HK-2 (cell line): ENCODE results near the gene TMCO5A.
"Not testable (repeated sequence)": the region's sequence is repeated elsewhere in the genome, so short reads cannot be mapped to it uniquely, and the experiment has no call there.

Experiments
- DNase-seq: peaks from one replicate; pipeline ENCODE4 v3.0.0-alpha.2; 2018; ENCODE audit not compliant: unreplicated experiment

TMCO5A gene

DNA sequence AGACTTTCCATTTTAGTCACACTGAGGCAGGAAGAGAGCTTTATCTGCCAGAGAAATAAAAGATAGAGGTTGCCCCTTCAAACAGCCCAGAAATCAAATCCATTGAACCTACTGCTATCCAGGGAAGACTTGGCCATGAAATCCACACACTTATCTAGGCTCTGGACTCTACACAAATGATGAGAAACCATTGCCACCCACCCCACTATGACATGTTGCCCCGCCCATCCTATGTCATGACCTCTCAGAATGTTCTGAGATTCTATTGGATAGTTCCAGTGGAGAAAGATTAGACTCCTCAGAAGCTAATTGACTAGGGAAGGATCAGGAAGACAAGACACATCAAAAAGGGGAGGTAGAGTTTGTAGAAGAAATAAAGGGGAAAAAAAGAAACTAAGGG, at the start of gene TMCO5A:
Gene TMCO5A (plus strand): TSS at position 301 of the 400 bp plus-strand sequence. CDS start 1,684 bp downstream, outside the sequence.
- DNase-seq: no peak

DNA sequence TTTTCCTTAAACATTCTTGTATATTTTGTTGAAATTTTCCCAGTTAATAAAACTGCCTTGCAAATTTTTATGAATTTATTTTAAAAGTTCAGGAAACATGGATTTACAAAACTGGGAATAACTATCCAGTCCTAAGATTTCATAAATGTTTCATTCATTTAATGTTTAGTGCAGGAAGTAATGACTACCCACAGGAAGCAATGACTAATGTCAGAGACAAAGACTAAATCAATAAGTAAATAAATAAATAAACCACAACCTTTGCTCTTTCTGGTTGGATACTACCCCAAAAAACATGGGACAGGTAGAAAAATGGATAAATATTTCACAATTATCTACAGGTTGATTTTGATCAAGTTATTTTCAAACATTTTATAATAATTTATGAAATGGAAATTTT, 48.8 kb upstream of the TMCO5A start:
- DNase-seq: no peak

DNA sequence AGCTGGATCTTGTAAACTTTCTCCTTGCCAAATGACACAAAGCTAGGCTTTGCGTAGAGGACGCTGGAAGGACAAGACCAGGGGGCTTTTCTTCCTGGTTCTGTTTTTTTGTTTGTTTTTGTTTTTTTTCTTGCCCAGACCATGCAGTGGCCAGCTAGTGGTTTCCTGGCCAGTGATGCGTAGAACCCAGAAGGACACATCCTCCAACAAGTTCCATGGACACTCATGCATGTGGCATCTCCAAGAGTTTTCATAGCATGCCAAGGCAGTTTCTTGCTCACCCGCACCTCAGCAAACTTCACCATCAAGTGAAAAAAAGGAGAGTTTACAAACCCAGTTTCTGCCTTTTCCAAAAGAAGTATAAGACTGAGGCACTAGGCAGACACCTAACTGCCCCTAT, 46.1 kb upstream of the TMCO5A start:
- no peak for DNase-seq

DNA sequence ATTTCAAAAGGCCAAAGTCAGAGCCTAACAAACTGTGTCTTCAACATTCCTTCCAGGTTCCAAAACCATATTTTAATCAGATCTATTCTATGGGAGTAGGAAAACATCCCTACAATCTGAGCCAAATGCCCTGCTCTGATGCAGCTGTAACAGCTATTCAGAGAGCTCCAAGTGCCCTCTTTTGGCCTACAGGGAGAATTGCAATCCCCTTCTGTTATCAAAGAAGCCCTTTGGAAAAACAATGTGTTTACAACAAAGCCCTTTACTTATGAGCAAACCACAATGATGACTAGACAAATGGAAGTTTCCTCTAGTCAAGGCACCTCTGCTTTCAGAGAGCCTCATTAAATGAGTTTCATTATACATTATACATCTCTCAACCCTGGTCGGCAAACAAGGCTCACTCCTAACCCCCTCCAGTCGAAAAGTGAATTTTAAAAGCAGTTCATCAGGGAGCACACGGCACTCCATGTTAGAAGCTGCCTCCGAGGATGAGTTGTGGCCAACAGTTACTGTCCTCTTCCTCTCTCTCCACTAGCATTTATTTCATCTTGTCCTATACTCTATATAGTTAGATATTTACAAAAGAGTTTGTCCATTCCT, 42.6 kb upstream of the TMCO5A start:
- DNase-seq: no peak

DNA sequence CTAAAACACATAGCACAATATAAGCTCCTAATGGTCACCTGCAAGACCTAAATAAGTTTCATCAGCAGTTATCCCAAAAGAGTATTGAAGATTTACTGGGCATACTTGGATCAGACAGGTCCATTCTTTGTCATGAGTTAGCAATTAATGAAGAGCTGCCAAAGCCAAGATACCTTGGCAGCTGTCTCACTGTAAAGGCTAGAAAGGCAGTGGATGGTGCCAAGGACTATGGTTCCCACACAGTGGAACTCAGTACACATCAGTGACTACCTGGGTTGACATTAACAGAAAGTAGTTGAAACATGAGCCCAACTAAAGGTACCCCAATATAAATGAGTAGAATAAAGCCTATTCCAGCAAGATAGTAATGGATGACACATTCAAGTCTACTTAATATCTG, 41.1 kb upstream of the TMCO5A start:
- DNase-seq: no peak

DNA sequence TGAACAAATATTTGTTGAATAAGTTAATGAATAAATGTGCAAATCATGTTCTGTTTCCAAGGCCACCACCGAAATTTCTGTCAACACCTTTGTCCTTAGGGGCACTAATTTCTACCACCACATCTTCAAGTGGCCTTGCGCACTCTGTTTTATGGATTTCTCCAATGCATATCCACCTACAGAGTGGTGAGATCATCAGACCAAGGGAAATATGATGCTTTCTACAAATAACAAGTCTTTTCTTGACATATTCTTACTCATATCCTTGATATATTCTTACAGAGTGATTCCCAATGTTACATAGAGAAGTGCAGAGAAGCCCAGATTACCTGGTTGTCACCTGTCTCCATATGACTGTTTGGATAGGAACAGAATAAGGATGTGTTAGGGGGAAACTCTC, 36.1 kb upstream of the TMCO5A start:
- DNase-seq: no peak

DNA sequence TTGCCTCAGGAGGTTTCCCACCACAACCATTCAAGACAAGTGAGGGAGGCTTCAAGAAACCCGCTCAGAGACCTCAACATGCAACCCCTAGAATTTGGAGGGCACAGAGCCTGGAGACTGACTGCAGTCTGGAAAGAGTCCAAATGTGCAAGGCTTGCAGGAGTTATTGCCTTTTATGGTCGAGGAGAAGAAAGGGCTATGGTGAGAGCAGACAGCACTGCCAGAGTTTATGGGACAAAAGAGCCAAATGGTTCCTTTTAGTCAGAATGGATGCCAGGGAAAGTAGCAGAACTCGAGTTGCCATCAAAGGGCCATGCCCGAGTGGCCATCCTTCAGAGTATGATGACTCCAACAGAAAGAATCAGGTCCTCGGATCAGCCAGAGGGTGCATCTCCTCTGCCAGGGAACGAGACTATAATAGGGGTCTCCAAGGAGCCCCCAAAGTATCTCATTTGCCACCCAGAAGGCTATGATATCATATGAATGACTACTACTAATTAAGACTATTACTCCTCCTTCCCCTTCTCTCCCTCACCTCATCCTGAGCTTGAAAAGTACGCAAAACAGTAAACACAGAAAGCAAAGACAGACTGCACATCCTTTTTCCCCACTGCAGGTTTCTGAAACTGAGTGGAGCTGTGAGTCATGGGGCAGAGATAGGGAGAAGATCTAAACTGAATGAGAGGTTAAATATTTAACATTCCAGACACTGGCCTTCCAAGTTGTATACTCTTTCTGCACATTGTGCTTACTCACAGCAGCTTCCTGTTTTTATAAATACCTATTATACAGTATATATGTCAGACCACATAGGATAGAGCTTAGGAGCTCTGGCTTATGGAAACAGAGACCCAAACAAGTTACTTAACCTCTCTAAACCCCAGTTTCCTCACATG, 33.9 kb upstream of the TMCO5A start:
- DNase-seq: no peak

DNA sequence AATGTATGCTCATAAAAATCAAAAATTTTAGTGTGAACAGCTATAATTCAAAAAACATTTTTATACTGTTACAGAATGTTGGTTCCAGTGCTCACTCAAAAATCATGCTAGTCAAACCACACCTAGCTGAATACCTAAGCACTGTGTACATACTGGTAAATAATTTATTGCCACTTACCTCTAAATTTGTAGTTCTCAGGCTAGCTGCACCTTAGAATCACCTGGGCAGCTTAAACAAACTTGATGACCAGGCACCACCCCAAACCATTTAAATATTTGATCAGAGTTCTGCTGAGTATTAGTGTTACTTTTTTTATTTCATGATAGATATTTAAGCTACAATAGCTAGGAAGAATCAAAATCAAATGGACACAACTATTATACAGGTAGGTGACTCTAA, 32.3 kb upstream of the TMCO5A start:
- no peak for DNase-seq

DNA sequence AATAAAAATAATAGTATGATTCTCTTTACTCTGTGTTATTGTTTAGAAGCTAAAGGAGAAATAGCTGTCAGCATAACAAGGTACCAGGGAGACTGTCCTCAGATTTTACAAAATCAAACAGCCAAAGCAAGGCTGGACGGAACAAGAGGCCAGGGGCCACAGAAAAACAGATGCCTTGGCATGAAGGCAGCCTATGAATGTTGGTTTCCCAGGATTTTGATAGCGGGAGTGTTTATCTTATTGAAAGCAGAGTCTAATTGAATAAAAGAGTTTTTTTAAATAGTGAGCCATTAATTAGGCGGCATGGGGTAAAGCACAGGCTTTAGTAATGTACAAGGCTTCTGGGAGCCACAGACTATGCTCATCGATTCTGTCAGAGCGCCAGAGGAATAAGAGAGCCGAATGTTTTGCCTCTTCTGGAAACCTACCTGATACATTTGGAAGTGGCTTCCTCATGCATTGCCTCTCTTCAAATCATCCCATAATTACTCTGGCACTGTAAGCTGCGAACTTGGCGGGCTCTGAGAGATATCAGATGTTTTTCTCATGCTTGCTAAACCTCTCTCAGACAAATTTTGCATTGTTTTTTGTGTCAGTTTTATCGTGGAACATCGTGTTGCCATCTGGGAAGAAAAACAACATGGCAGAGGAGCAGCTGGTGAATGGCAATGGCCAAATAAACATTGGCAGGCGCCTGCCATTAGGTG, 30.4 kb upstream of the TMCO5A start:
- no peak for DNase-seq

DNA sequence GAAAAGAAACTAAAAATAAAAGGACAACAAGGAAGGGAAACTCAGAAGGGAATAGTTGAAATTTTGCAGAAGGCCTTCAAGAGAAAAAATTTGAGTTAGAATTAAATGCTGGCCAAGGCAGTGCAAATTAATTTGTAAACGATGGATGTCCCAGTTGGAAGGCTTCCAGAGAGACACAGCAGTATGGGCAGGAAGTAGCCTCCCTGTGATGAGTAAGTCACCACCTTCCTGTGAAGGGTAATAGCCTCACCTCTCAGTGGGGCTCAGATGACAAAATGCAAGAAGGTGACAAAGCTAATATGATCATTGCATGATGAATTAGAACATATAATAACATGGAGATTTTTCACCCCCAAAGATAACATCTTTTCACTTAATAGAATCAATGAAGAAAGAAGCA, 27.3 kb upstream of the TMCO5A start:
- peak; percentile 11 for DNase-seq

DNA sequence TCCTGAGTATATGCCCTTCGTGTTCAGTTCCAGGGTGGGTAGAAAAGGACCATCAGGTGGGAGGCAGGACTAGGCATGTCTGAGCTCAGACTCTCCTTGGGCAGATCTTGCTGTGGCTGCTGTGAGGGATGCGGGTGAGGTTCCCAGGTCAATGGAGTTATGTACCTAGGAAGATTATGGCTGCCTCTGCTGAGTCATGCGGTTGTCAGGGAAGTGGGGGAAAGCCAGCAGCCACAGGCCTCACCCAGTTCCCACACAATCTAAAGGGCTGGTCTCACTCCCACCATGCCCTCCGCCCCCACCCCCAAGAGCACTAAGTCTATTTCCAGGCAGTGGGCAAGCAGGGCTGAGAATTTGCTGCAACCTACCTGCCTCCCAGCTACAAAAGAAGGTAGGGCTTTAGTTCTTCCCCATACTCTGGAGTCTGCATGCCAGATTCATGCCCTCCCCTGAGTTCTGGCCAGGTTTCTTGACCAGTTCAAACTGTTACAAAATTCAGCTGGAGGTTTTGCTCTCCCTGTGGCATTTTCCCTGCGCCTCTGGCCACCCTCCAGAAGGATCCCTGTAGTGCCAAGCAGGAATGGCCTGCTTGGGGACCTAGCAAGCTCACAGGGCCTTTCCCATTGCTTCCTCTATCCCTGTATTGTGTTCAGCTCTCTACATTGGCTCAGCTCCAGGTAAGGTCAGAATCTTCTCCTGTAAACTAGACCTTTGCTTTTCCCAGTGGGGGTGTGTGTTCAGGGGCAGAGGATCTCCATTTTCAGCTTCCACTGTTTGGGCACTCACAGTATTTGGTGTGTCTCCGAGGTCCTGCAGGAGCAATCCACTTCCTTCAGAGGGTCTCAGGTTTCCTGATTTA, 12.7 kb upstream of the TMCO5A start:
- DNase-seq: no peak

DNA sequence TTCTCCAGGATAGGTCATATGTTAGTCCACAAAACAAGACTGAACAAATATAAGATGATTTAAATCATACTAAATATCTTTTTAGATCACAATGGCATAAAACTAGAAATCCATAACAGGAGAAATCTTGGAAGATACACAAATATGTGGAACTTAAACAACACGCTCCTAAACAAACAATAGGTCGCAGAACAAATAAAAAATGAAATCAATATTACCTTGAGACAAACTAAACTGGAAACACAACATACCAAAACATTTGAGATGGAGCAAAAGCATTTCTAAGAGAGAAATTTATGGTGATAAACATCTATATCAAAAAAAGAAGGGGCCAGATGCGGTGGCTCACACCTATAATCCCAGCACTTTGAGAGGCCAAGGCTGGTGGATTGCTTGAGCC, 8.3 kb upstream of the TMCO5A start:
- no peak for DNase-seq

DNA sequence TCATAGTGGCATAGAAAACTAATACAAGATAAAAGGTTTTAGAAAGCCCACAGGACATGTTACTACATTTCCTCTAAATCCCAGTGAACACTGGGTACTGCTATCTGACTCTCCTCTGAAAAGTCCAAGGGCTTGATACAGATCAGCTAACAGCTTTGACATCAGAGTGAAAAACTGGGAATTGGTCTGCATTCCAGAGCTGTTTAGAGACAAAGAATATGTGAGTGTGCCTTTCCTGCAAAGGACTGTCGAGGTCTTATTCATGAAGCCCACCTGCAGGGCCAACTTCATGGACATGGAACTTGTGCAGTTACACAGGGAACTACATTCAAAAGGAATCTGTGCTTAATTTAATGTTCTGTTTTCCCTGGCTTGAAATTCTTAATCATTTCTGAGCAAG, 5.2 kb upstream of the TMCO5A start:
- DNase-seq: no peak

DNA sequence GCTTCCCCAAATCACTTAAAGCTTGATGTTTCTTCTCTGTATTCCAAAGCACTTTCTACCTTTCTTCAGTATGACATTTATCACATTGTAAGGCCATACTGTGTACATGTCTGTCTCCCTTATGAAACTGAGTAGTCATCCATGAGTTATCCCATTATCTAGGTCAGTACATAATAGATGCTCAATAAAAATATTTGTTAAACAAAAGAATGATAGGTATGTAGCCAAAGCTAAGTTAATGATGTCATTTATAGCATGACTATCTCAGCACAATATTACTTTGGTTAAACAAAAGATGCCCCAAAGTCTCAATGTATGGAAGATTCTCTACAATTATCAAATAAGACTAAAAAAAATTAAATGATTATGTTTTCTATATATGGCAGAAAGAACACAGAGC, 3.1 kb upstream of the TMCO5A start:
- no peak for DNase-seq

DNA sequence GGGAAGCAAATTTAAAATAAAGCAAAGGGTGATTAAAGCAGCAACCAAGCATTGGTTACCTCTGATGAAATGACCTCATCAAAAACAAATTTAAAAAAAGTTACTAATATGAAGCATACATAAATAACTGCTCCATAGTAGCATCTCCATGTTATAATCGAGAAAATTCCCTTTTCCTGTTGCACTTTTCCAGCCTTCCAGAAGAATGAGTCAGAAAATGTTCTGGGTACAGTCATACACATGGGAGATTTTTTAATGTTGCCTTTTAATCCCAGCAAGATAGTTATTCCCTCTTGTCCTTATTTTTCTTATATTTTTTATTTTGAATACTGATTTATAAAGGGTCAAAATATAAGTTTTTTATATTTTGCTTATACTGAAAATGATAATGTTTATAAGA, 2.6 kb upstream of the TMCO5A start:
- no peak for DNase-seq

DNA sequence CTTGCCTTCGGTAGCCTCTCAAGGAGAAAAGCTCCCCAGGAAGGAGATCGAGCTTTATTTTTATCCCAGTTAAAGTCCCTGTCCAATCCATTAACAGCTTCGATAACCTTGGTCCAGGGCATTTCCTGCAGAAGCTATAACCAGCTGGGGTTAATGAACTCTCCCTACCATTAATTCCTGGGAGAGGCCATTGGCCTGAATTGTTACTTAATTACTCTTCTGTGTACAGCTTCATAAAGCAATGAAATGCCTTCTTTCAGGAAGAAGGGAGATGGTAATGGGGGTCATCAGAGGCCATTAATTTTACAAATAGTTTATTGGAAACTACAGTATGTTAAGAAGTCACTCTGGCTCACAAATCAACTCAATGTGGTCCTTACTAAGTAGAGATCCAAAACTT, 1.9 kb upstream of the TMCO5A start:
- DNase-seq: no peak

DNA sequence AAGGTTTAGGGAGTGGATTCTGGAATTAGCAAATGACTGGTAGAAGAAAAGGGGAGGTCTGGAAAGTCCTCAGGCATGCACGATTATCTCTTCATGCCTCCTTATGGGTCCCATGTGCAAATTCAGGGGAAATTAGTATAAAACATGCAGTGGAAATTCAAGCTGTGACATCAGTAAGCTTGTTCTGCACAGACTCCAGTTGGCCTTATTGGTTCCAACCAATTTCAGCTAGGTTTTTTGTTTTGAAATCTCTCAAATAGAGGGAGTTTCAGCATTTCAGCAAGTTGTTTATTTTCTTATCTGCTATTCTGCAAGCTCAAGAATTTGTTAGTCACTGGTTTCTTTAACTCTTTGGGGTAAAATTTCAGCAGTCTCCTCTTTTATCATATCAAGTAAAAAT, 774 bp upstream of the TMCO5A start:
- DNase-seq: no peak

DNA sequence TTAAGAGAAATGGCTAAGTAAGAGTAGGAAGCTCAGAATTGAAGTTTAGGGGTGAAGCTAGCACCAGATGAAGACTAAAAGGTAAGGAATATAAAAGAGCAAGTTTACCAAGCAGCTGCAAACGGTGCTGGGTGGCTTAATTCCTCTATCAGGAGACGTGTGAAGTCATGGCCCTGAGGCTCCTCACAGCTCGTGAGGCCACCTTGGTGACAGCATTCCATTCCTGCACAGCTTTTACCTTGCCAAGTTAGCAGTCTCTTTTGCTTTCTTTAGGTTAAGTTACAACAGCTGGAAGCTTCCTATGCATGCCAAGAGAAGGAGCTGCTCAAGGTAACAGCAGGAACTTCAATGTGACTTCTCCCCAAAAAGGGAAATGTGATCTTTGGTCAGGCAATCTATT, 6.4 kb downstream of the TMCO5A start:
- no peak for DNase-seq

DNA sequence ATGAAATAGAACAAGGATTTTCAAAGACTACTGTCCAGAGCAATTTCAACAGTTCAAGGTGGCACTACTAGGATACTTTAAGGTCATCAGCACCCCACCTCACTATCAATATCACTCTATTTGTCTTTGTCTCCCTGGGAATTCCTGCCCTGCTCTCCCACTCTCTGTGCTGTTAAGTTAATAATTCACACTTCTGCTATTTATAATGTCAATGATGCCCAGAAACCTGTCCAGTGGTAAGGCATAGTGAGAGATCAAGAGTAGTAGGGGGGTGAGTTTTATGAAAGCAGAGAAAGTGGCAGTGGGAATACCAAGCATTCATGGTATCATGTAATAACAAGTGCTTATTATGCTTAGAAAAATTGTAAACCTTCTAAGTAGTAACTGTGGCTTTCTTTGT, 7.3 kb downstream of the TMCO5A start:
- DNase-seq: no peak

DNA sequence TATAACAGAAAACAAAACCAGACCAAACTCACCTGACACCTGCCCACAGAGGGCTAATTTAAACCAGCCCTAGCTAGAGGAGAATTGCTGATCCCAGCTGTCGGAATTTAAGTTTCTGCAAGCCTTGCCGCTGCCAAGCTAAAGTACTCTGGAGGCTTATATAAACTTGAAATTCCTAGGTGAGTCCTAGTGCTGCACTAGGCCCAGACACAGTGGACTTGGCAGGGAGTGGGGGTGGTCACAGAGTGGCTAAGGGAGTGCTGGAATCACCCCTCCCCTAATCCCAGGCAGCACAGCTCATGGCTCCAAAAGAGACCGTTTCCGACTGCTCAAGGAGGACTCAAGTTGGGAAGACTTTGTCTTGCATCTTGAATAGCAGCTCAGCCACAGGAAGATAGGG, 17.6 kb downstream of the TMCO5A start:
- no peak for DNase-seq

DNA sequence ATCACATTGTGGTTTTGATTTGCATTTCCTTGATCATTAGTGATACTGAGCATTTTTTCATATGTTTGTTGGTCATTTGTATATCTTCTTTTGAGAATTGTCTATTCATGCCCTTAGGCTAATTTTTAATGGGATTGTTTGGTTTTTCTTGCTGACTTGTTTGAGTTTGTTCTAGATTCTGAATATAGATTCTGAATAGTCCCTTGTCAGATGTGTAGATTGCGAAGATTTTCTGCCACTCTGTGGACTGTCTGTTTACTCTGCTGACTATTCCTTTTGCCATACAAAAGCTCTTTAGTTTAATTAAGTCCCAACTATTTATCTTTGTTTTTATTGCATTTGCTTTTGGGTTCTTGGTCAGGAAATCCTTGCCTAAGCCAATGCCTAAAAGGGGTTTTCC, 26.3 kb downstream of the TMCO5A start:
- not testable (repeated sequence) for DNase-seq

DNA sequence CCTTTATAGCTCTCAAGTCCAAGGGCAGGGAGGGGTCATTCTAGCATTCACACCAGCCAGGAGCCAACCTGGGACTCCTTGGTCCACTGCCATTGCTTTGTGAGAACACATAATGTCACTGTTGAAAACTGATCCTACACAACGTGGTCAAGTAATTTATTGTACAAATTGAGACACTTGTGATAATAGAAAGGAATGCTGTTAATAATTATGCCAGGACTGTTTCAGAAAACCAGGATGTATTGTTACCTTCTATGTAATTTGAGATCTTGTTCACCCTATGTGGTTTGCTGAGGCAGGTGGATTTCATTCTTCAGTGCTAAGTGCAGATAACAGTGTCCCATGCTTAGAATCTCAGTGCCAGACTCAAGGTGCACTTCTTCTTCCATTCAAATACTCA, 33.3 kb downstream of the TMCO5A start:
- DNase-seq: no peak
